ENCODE results near the gene ZGLP1.

ZGLP1 gene

DNA sequence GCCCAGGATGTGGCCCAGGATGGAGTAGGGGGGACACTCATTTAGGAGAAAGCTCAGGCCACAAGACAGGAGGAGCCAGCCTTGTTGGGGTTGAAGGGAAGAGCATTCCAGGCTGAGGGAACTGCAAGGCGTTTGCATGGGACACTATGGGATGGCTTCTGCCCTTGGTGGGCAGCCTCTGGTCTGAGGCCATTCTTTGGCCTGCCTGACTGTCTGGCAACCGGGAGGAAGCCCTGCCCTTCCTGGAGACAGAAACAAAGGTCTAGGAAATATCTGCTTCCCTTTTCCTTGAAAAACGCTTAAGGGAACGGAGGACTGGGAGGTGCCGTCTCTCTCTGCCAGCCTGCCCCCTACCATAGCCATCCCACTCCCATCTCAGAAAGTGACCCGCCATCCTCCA lies 41.5 kb downstream of the ZGLP1 start:
- TF ChIP-seq, protein P1, sequence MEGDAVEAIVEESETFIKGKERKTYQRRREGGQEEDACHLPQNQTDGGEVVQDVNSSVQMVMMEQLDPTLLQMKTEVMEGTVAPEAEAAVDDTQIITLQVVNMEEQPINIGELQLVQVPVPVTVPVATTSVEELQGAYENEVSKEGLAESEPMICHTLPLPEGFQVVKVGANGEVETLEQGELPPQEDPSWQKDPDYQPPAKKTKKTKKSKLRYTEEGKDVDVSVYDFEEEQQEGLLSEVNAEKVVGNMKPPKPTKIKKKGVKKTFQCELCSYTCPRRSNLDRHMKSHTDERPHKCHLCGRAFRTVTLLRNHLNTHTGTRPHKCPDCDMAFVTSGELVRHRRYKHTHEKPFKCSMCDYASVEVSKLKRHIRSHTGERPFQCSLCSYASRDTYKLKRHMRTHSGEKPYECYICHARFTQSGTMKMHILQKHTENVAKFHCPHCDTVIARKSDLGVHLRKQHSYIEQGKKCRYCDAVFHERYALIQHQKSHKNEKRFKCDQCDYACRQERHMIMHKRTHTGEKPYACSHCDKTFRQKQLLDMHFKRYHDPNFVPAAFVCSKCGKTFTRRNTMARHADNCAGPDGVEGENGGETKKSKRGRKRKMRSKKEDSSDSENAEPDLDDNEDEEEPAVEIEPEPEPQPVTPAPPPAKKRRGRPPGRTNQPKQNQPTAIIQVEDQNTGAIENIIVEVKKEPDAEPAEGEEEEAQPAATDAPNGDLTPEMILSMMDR (conservative IDR thresholded peaks at IDR 0.05) = no peak
- H3K27ac ChIP-seq = no peak overlapping the region

DNA sequence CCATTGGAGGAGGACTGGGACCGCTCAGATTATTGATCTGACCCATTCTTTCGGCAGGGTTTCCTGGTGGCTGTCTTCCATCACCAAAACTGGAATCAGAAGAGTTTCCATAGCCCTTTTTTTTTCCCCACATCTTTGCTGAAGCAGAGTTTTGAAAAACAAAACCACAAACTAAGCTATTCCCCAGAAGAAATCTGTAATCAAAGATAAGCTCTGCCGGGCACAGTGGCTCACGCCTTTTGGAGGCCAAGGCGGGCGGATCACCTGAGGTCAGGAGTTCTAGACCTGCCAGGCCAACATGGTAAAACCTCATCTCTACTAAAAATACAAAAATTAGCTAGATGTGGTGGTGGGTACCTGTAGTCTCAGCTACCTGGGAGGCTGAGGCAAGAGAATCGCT lies 42.9 kb downstream of the ZGLP1 start:
- TF ChIP-seq, protein P1 (conservative IDR thresholded peaks at IDR 0.05) = no peak

DNA sequence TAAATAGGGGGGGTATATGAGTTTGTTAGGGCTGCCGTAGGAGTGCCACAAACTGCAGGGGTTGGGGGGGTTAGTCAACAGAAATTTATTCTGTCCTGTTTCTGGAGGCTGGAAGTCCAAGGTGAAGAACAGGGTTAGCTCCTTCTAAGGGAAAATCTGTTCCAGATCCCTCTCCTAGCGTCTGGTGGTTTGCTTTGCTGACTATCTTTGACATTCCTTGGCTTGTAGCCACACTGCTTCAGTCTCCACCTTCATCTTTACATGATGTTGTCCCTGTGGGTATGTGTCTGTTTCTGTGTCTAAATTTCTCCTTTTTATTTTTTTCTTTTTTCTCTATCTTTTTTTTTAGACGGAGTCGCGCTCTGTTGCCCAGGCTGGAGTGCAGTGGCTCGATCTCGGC lies 46.8 kb downstream of the ZGLP1 start:
- TF ChIP-seq, protein P1 (conservative IDR thresholded peaks at IDR 0.05) = no peak
- H3K27ac ChIP-seq = no peak overlapping the region

More for the DNA sequence above, 42.9 kb downstream of the ZGLP1 start:
- no peak overlapping the region for H3K27ac ChIP-seq

DNA sequence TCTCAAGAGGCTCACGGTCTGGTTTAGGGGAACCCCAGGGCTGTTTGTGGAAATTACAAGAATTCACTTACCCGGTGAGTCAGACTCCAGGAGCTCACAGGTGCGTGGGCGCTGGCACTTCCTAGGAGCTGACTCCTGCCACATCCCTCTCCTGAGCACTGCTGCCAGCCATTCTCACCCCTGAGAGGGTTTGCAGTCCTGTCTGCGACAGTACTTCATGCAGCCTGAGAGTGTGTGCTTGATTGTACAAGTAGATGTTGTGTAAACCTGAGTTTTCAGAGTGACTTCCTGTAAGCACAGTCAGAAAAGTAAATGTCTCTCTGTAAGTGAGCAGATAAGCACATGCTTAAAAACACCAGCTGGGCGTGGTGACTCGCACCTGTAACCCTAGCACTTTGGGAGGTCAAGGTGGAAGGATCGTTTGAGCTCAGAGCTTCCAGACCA lies 49.5 kb downstream of the ZGLP1 start:
- no peak overlapping the region for H3K27ac ChIP-seq
- TF ChIP-seq, protein P1 (conservative IDR thresholded peaks at IDR 0.05) = no peak

DNA sequence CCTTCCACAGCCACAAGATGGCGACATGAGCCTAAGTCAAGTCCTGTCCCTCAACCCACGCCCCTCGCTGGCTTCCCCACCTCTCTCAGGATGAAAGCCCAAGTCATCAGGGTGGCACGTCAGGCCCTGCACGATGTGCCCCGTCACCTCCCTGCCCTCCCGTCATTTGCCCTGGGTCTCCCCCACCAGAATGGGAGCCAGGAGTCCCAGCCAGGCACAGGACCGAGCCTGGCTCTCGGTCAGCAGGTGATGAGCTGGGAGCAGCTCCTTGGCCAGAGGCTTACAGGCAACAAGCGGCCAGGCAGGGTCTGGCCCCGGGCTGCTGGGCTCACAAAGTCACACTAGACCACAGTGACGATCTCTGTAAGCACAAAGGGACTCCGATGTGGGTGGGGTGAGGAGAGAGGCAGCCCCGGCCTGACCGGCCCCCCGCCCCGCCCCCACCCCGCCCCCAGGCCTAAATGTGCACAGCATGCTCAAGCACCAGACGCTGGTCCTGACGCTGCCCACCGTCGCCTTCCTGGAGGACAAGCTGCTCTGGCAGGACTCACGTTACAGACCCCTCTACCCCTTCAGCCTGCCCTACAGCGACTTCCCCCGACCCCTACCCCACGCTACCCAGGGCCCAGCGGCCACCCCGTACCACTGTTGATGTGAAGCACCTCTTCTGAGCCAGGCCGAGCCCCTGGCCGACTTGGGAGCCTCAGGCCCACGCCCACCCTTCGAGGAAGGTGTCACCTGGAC lies 50.3 kb downstream of the ZGLP1 start:
- H3K27ac ChIP-seq = no peak overlapping the region
- TF ChIP-seq, protein P1 (conservative IDR thresholded peaks at IDR 0.05) = peak; percentile 73

DNA sequence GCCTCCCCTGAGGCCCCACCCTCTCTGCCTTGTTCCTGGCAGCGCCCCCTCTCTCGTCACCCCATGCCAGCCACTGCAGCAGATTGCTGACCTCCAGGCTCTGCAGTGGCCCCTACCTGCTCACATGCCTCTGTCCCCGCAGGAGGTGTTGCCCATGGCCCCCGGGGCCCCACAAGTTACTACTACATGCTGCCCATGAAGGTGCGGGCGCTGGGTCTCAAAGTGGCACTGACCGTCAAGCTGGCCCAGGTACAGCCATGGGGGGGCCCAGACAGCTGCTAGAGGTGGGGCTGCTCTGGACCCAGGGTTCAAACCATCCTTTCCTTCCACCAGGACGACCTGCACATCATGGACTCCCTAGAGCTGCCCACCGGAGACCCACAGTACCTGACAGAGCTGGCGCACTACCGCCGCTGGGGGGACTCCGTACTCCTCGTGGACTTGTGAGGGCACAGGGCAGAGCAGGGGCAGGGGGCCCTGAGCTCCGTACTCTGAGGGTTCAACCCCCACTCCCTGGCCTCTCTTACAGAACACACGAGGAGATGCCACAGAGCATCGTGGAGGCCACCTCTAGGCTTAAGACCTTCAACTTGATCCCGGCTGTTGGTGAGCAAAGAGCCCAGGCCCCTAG lies 51.4 kb downstream of the ZGLP1 start:
- TF ChIP-seq, protein P1 (conservative IDR thresholded peaks at IDR 0.05) = no peak

DNA sequence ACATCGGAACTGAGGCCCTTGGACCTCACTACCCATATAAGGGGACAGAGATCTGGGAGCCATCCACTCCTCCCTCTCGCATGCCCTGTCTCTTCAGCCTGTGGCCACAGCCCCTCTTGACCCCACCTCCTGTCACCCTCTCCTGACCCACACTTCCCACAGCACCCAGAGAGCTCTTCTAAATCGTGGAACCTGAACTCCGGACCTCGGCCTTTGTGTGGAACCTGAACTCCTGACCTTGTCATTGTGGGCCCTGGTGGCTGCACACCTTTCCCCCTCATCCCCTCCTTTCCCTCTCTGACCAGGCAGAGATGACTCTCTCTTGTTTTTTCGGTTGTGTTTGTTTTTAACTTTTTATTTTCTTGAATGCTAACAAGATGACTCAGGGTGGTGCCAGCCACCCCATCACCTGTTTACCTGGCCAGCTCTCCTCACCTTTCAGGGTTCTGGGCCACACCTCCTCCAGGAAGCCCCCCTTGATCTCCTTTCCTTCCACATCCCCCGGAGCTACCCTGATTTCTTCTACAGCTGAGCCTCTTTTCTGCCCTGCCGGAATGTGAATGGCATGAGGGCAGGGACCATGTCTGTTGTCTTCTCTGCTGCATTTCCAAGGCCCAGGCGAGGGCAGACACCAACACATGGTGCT lies 52.5 kb downstream of the ZGLP1 start:
- H3K27ac ChIP-seq = no peak overlapping the region
- TF ChIP-seq, protein P1 (conservative IDR thresholded peaks at IDR 0.05) = no peak

More for the DNA sequence above, 51.4 kb downstream of the ZGLP1 start:
- H3K27ac ChIP-seq = no peak overlapping the region

Data from VCaP (cell line).